ENCODE results near the gene PKIB. TPM values are rescaled to one million over a fixed set of nuclear protein-coding genes. Genes with fewer than 3 reads are reported as not detected.

PKIB gene
- total RNA-seq, 1 donor from 2014 or later: 48.1 TPM

DNA sequence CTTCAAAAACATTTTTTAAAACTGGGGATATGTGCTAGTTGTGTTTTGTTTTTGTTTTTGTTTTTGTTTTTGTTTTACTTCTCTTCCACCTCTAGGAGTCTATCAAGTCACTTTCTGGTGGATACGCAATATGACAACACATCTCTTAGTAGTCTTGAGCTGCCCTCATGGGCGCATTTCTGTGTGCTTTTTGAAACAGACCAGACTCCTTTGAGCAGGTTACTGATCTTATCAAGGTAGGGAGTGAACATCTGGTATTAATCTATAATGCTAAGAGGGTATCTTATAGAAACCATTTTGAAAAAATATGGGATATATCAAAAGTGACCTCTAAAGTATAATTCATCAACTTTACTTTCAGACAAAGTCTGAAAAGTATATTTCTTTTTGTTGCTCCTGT is 56.2 kb downstream of the PKIB start:
- Mint-ChIP-seq H3K9me3 (ENCODE audit: unreplicated experiment) (peaks cover 2% of the 10 kb centered on the region), H3K4me1 (ENCODE audit: low read depth, unreplicated experiment) (peaks cover 6% of the 10 kb centered on the region)

DNA sequence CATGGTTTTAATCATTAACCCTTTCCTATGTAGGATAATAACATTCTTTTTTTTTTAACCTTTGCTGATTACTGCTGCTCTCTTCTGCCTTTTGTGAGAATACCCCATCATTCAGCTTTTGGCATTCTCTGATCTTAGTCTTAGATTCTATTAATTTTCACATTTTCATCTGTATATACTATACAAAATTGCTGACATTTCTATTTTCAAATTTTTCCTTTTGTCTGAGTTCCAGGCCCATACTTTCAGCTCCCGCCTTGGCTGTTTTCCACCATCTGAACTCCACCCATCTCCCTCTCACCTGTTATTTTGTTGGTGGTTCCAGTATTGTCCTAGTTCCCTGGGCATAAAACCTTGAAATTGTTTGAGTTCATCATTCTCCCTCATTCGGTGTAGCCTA is 59.2 kb downstream of the PKIB start:
- Mint-ChIP-seq H3K27me3 (ENCODE audit: unreplicated experiment) (no peaks in the 10 kb centered on the region), H3K9me3 (ENCODE audit: unreplicated experiment) (no peaks in the 10 kb centered on the region), H3K4me3 (ENCODE audit: unreplicated experiment) (no peak overlapping the region), H3K36me3 (ENCODE audit: unreplicated experiment) (no peaks in the 10 kb centered on the region), H3K27ac (ENCODE audit: unreplicated experiment) (no peak overlapping the region), H3K4me1 (ENCODE audit: low read depth, unreplicated experiment) (no peaks in the 10 kb centered on the region)
- DNase-seq: no peak
- TF ChIP-seq, protein P1, sequence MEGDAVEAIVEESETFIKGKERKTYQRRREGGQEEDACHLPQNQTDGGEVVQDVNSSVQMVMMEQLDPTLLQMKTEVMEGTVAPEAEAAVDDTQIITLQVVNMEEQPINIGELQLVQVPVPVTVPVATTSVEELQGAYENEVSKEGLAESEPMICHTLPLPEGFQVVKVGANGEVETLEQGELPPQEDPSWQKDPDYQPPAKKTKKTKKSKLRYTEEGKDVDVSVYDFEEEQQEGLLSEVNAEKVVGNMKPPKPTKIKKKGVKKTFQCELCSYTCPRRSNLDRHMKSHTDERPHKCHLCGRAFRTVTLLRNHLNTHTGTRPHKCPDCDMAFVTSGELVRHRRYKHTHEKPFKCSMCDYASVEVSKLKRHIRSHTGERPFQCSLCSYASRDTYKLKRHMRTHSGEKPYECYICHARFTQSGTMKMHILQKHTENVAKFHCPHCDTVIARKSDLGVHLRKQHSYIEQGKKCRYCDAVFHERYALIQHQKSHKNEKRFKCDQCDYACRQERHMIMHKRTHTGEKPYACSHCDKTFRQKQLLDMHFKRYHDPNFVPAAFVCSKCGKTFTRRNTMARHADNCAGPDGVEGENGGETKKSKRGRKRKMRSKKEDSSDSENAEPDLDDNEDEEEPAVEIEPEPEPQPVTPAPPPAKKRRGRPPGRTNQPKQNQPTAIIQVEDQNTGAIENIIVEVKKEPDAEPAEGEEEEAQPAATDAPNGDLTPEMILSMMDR (IDR thresholded peaks at IDR 0.05; ENCODE audit: partially characterized antibody, unreplicated experiment): no peak

More for the DNA sequence above, 56.2 kb downstream of the PKIB start:
- DNase-seq: no peak
- Mint-ChIP-seq H3K27ac (ENCODE audit: unreplicated experiment) (no peak overlapping the region), H3K36me3 (ENCODE audit: unreplicated experiment) (no peaks in the 10 kb centered on the region), H3K27me3 (ENCODE audit: unreplicated experiment) (no peaks in the 10 kb centered on the region), H3K4me3 (ENCODE audit: unreplicated experiment) (no peak overlapping the region)
- TF ChIP-seq, protein P1 (IDR thresholded peaks at IDR 0.05; ENCODE audit: partially characterized antibody, unreplicated experiment): no peak

DNA sequence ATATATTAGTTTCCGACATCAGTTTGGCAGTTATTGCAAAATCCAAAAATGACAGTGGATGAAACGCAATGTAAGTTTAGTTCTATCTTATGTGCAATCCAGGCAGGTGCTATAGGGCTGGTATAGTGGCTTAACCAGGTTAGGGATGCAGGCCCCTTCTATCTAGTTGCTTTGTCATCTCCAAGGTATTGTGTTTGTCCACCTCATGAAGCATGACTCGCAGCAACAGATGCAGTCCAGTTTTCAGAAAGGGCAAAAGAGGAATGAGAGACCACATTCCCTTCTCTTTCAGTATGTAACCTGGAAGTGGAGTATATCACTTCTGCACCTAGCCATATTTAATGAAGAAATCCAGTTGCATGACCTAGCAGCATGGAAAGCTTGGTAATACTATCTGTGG is 59.7 kb downstream of the PKIB start:
- H3K4me3 Mint-ChIP-seq (ENCODE audit: unreplicated experiment): no peak overlapping the region
- no peaks in the 10 kb centered on the region for H3K4me1 Mint-ChIP-seq (ENCODE audit: low read depth, unreplicated experiment)
- no peak overlapping the region for H3K27ac Mint-ChIP-seq (ENCODE audit: unreplicated experiment)
- no peaks in the 10 kb centered on the region for H3K27me3 Mint-ChIP-seq (ENCODE audit: unreplicated experiment)
- TF ChIP-seq, protein P1 (IDR thresholded peaks at IDR 0.05; ENCODE audit: partially characterized antibody, unreplicated experiment): no peak
- no peaks in the 10 kb centered on the region for H3K36me3 Mint-ChIP-seq (ENCODE audit: unreplicated experiment)
- DNase-seq: no peak
- H3K9me3 Mint-ChIP-seq (ENCODE audit: unreplicated experiment): no peaks in the 10 kb centered on the region

DNA sequence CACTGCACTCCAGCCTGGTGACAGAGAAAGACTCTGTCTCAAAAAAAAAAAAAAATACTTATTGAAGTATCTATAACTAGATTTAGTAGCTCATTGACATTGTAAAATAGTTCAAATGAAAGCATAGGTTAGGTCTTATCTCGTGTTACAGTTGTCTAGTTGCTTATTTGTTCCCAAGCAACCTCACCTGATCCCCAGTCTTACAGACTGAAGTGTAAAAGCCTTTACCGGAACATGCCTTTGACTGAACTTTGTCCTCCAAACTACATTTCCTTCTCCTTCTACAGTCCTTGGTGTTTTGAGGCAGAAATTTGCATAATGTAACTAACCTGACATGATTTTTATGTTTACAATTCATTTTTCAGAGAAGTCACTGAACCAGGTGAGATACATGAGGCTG is 61.0 kb downstream of the PKIB start:
- no peaks in the 10 kb centered on the region for H3K27me3 Mint-ChIP-seq (ENCODE audit: unreplicated experiment)
- H3K4me3 Mint-ChIP-seq (ENCODE audit: unreplicated experiment): no peak overlapping the region
- no peaks in the 10 kb centered on the region for H3K4me1 Mint-ChIP-seq (ENCODE audit: low read depth, unreplicated experiment)
- H3K9me3 Mint-ChIP-seq (ENCODE audit: unreplicated experiment): no peaks in the 10 kb centered on the region
- H3K27ac Mint-ChIP-seq (ENCODE audit: unreplicated experiment): no peak overlapping the region
- no peaks in the 10 kb centered on the region for H3K36me3 Mint-ChIP-seq (ENCODE audit: unreplicated experiment)
- no peak for DNase-seq
- TF ChIP-seq, protein P1 (IDR thresholded peaks at IDR 0.05; ENCODE audit: partially characterized antibody, unreplicated experiment): no peak

DNA sequence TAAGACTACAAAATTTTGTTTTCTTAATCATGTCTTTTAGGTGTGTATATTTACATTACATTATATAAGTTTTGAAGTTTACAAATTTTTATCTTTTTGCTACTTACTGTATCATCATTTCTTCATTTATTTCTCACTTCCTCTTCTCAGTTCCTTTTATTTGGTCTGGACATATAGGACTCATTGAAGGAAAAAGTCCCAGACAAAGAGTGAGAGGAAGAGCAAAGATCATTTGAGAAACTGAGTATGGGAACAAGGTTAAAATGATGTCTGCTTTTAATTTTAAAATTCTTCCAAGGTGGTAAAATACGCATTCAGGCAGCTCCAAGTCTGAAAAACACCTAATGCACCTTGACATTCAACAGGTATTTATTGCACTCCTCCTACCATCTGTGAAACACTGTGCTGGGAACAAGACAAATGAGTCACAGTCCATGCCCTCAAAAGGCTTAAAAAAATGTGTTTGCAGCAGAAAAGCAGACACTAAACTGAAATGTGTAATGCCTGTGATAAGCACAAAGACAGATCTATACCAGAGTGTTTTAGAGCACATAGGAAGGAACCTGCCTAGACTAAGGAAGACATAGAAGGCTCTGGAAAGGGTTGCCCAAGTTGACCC is 63.2 kb downstream of the PKIB start:
- no peak overlapping the region for H3K4me3 Mint-ChIP-seq (ENCODE audit: unreplicated experiment)
- DNase-seq: no peak
- no peaks in the 10 kb centered on the region for H3K27me3 Mint-ChIP-seq (ENCODE audit: unreplicated experiment)
- no peak overlapping the region for H3K27ac Mint-ChIP-seq (ENCODE audit: unreplicated experiment)
- H3K4me1 Mint-ChIP-seq (ENCODE audit: low read depth, unreplicated experiment): no peaks in the 10 kb centered on the region
- TF ChIP-seq, protein P1 (IDR thresholded peaks at IDR 0.05; ENCODE audit: partially characterized antibody, unreplicated experiment): no peak
- no peaks in the 10 kb centered on the region for H3K9me3 Mint-ChIP-seq (ENCODE audit: unreplicated experiment)
- H3K36me3 Mint-ChIP-seq (ENCODE audit: unreplicated experiment): no peaks in the 10 kb centered on the region

Measured in glutamatergic neuron (in vitro differentiated cells).